Ishikawa (cell line): ENCODE results near the gene NKAIN2.

Source experiments
- CEBPB ChIP-seq: IDR thresholded peaks from 2 replicates; pipeline ENCODE4 v1.6.1; 2012
- CREB1 ChIP-seq: IDR thresholded peaks from 2 replicates; pipeline ENCODE4 v1.6.1; 2012; ENCODE audit warnings: low read depth
- EGR1 ChIP-seq: IDR thresholded peaks from 2 replicates; pipeline ENCODE4 v1.6.1; 2012
- EP300 ChIP-seq: IDR thresholded peaks from 2 replicates; pipeline ENCODE4 v1.6.1; 2012; ENCODE audit warnings: borderline replicate concordance
- FOXM1 ChIP-seq: IDR thresholded peaks from 2 replicates; pipeline ENCODE4 v1.6.1; 2012; ENCODE audit warnings: low read depth, borderline replicate concordance
- NFIC ChIP-seq: IDR thresholded peaks from 2 replicates; pipeline ENCODE4 v1.6.1; 2012
- RAD21 ChIP-seq: IDR thresholded peaks from 2 replicates; pipeline ENCODE4 v1.6.1; 2012; ENCODE audit warnings: low read depth
- REST ChIP-seq: IDR thresholded peaks from 2 replicates; pipeline ENCODE4 v1.6.1; 2012; ENCODE audit warnings: low read depth, mild to moderate bottlenecking
- TAF1 ChIP-seq: IDR thresholded peaks from 2 replicates; pipeline ENCODE4 v1.6.1; 2012; ENCODE audit warnings: low read depth, mild to moderate bottlenecking
- TCF12 ChIP-seq: IDR thresholded peaks from 2 replicates; pipeline ENCODE4 v1.6.1; 2012; ENCODE audit warnings: low read depth
- TEAD4 ChIP-seq: IDR thresholded peaks from 2 replicates; pipeline ENCODE4 v1.6.1; 2012
- USF1 ChIP-seq: IDR thresholded peaks from 2 replicates; pipeline ENCODE4 v1.6.1; 2012
- YY1 ChIP-seq: IDR thresholded peaks from 2 replicates; pipeline ENCODE4 v1.6.1; 2012; ENCODE audit warnings: low read depth
- ZBTB7A ChIP-seq: IDR thresholded peaks from 2 replicates; pipeline ENCODE4 v1.6.1; 2012; ENCODE audit warnings: low read depth
- TF ChIP-seq, protein P1 (sequence below): IDR thresholded peaks from 2 replicates; pipeline ENCODE4 v1.6.1; 2012

Gene NKAIN2

GRCh38 chr6:123811378-123811777, 7.7 kb downstream of the NKAIN2 start:
- TF ChIP-seq TCF12, result no peak
- TF ChIP-seq EGR1, result no peak
- TF ChIP-seq EP300, result no peak
- TF ChIP-seq, protein P1, sequence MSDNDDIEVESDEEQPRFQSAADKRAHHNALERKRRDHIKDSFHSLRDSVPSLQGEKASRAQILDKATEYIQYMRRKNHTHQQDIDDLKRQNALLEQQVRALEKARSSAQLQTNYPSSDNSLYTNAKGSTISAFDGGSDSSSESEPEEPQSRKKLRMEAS, result no peak
- no peak for TF ChIP-seq YY1
- TF ChIP-seq FOXM1, result no peak
- no peak for TF ChIP-seq ZBTB7A
- no peak for TF ChIP-seq CREB1
- no peak for TF ChIP-seq NFIC
- TF ChIP-seq CEBPB, result no peak
- TF ChIP-seq RAD21, result no peak
- no peak for TF ChIP-seq TAF1

DNA sequence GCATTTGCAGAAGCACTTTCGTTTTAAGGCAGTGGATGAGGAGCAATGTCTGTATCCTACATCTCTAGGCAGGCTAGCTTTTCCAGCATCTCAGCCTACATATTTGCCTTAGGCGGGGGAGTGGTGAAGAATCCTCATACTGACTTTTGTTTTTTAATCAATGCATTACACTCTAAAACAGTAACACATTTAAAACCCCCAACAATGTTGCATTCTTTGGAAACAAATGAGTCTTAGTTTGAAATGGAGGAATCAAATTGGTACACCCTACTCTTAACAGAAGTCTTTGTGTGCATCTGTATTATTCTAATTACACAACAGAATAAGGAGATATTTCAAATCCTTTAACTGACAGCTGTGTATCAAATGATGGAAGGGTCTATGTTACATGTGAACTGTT, 9.0 kb downstream of the NKAIN2 start:
- TF ChIP-seq TAF1 (no peak), NFIC (no peak), REST (no peak), FOXM1 (no peak), YY1 (no peak), ZBTB7A (no peak), RAD21 (no peak), TEAD4 (no peak), EP300 (no peak), CREB1 (no peak), EGR1 (no peak), TCF12 (no peak), CEBPB (no peak), USF1 (no peak)
- TF ChIP-seq, protein P1, result no peak

GRCh38 chr6:123821112-123821511, 17.4 kb downstream of the NKAIN2 start:
- no peak for TF ChIP-seq CREB1
- TF ChIP-seq ZBTB7A, result no peak

DNA sequence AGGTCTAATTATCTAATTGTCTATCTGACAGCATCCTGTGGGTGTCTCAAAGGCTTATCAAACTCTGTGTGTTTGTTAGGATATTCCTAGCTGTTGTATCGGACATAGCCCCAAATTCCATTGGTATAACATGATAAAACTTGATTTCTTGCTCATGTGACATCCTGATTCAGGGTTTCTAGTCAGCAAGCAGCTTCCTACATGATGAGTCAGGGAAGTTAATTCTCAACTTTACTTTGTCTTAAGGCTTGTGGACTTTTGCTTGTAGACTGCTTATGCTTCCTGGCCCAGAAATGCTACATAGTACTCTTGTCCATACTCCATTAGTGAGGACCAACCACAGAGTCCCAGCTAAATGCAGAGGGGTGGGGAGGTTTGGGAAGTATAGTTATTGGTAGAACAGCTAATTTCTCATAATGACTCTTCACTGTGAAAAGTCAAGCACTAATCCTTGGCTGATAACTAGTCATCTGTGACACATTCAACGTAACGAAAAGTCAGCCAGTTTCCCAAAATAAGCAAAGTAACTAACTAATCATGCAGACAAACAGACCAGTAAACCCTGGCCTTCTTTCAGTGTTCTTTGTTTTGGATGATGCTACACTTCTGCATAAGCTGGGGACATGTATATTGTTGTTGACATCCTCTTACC, 25.8 kb downstream of the NKAIN2 start:
- TF ChIP-seq REST (no peak), NFIC (no peak), FOXM1 (no peak), CREB1 (no peak), TAF1 (no peak), EGR1 (no peak)

- TF ChIP-seq NFIC (no peak), TCF12 (no peak), RAD21 (no peak), CREB1 (no peak), REST (no peak), EGR1 (no peak), TEAD4 (no peak), EP300 (no peak), USF1 (no peak), YY1 (no peak), FOXM1 (no peak)
- TF ChIP-seq, protein P1, result no peak
These were observed 26.5 kb downstream of the NKAIN2 start for GRCh38 chr6:123830120-123830519.
